AG04449 (cell line): ENCODE results near the gene EGFL6.
A peak's percentile ranks its signal among the peaks of the same experiment; 100 is the strongest.
"Not testable (repeated sequence)": the region's sequence is repeated elsewhere in the genome, so short reads cannot be mapped to it uniquely, and the experiment has no call there.

ENCODE experiments used
- CTCF ChIA-PET: fragments of 350-600 bp; formaldehyde crosslinking; extraction: SDS; loops from one replicate; lab custom pipeline; 2021; ENCODE audit warnings: antibody characterized with exemption; lab: Yijun Ruan, JAX
- POLR2A ChIA-PET: fragments of 400-600, 350-600 bp; formaldehyde crosslinking; extraction: SDS; loops from one replicate; lab custom pipeline; 2020; ENCODE audit warnings: antibody characterized with exemption, inconsistent platforms; lab: Yijun Ruan, JAX
- DNase-seq: peaks from one replicate; pipeline ENCODE4 v3.0.0-alpha.2; 2010; ENCODE audit warnings: low read depth, low spot score
- H3K4me3 ChIP-seq: 2 replicates; pipeline ENCODE4 v1.5.1; 2011; ENCODE audit warnings: low read depth, mild to moderate bottlenecking, control low read depth, low read length
- CTCF ChIP-seq: IDR thresholded peaks from one replicate; pipeline ENCODE4 v1.5.1; 2011; ENCODE audit warnings: mild to moderate bottlenecking, moderate library complexity, low read length, control low read depth, inconsistent platforms; ENCODE audit not compliant: insufficient read depth; ENCODE audit errors: missing control alignments

Gene EGFL6

GRCh38 chrX:13645464-13646153 lies 76.2 kb downstream of the EGFL6 start:
- TF ChIP-seq CTCF = no peak
- CTCF ChIA-PET = interaction anchor here (0.5 to 5.6 kb wide), 17 partner anchors 8 to 832 kb away, joined by 3 to 64 read pairs (median 3); partner anchors contain the start of genes OFD1 and TRAPPC2
- no peak for DNase-seq
- H3K4me3 ChIP-seq = no peak overlapping the region
- POLR2A ChIA-PET = interaction anchor here (1.1 kb wide), 1 partner anchor 670 kb away, joined by 3 read pairs; no protein-coding TSS in a partner anchor

GRCh38 chrX:13646154-13646549 lies 76.8 kb downstream of the EGFL6 start:
- no peak for DNase-seq
- ChIA-PET CTCF (interaction anchor here (0.5 to 5.6 kb wide), 18 partner anchors 13 to 833 kb away, joined by 3 to 64 read pairs (median 3); partner anchors contain the start of genes OFD1 and TRAPPC2), POLR2A (interaction anchor here (1.1 kb wide), 1 partner anchor 670 kb away, joined by 3 read pairs; no protein-coding TSS in a partner anchor)
- H3K4me3 ChIP-seq = no peak overlapping the region
- TF ChIP-seq CTCF = peak; percentile 73

- ChIA-PET CTCF (interaction anchor here (5.6 kb wide), 1 partner anchor 140 kb away, joined by 64 read pairs; no protein-coding TSS in a partner anchor), POLR2A (no interaction called here)
- DNase-seq = no peak
- no peak for TF ChIP-seq CTCF
- H3K4me3 ChIP-seq = no peak overlapping the region
Measured at GRCh38 chrX:13647709-13648212, 78.4 kb downstream of the EGFL6 start.

- CTCF ChIA-PET, DNase-seq, POLR2A ChIA-PET, H3K4me3 ChIP-seq: not testable (repeated sequence)
Measured at GRCh38 chrX:13648336-13648735, 78.9 kb downstream of the EGFL6 start.

GRCh38 chrX:13649838-13650237 lies 80.4 kb downstream of the EGFL6 start:
- DNase-seq = no peak
- ChIA-PET CTCF (interaction anchor here (0.8 to 1.4 kb wide), 2 partner anchors 12 to 143 kb away, joined by 3 to 4 read pairs; no protein-coding TSS in a partner anchor), POLR2A (interaction anchor here (0.8 kb wide), 1 partner anchor 379 kb away, joined by 3 read pairs; no protein-coding TSS in a partner anchor)
- no peak overlapping the region for H3K4me3 ChIP-seq
- no peak for TF ChIP-seq CTCF

- DNase-seq = no peak
- ChIA-PET CTCF (interaction anchor here (0.8 to 1.5 kb wide), 4 partner anchors 12 to 144 kb away, joined by 3 to 7 read pairs (median 4); no protein-coding TSS in a partner anchor), POLR2A (interaction anchor here (0.8 kb wide), 1 partner anchor 379 kb away, joined by 3 read pairs; no protein-coding TSS in a partner anchor)
- TF ChIP-seq CTCF = no peak
- no peak overlapping the region for H3K4me3 ChIP-seq
Measured at GRCh38 chrX:13650318-13650717, 80.9 kb downstream of the EGFL6 start.
